PC-3 (cell line): ENCODE data around the gene ZNF469. TPM values are rescaled to one million over a fixed set of nuclear protein-coding genes. Genes with fewer than 3 reads are reported as not detected.

Experiments used
- ATAC-seq: fragments of 200-7000 bp; cut with Tn5 transposase; 2 replicates; pipeline ENCODE4 v1.9.1; 2020; ENCODE audit warnings: mild to moderate bottlenecking, moderate library complexity
- BruUV-seq: library from RNA; stranded (reverse); fragments of 400-500 nt; replicated peaks from 2 replicates; lab custom pipeline; 2021; lab: Mats Ljungman, UMichigan
- CTCF ChIA-PET: fragments of 300-600 bp; sonication (Branson Sonifier 250); formaldehyde crosslinking; loops from one replicate; lab custom pipeline; 2022; ENCODE audit warnings: antibody characterized with exemption; lab: Charles Lee
- POLR2A ChIA-PET: fragments of 300-600 bp; sonication (Branson Sonifier 250); formaldehyde crosslinking; loops from one replicate; lab custom pipeline; 2022; ENCODE audit warnings: antibody characterized with exemption; ENCODE audit not compliant: unreplicated experiment; lab: Charles Lee
- DNase-seq: peaks from one replicate; pipeline ENCODE4 v3.0.0-alpha.2; 2015
- H2AFZ ChIP-seq: fragments of 300-600 bp; sonication (generic); 2 replicates; pipeline ENCODE4 v1.6.0; 2016; ENCODE audit warnings: antibody characterized with exemption, low read length
- H3F3A ChIP-seq: fragments of 300-600 bp; sonication (generic); one replicate; pipeline ENCODE4 v1.6.0; 2017; ENCODE audit warnings: antibody characterized with exemption, low read length, control low read depth, mild to moderate bottlenecking; ENCODE audit not compliant: unreplicated experiment
- H3K27ac ChIP-seq: fragments of 300-600 bp; sonication (generic); 2 replicates; pipeline ENCODE4 v1.5.1; 2016; ENCODE audit warnings: mild to moderate bottlenecking, low read length
- H3K27me3 ChIP-seq: fragments of 300-600 bp; sonication (generic); 2 replicates; pipeline ENCODE4 v1.6.1; 2016; ENCODE audit warnings: low read length, mixed read lengths
- H3K36me3 ChIP-seq: fragments of 300-600 bp; sonication (generic); 2 replicates; pipeline ENCODE4 v1.6.1; 2016; ENCODE audit warnings: low read depth, mixed run types, low read length, mixed read lengths
- H3K4me1 ChIP-seq: fragments of 300-600 bp; sonication (generic); 2 replicates; pipeline ENCODE4 v1.5.1; 2016; ENCODE audit warnings: low read length; ENCODE audit not compliant: insufficient read depth
- H3K4me2 ChIP-seq: fragments of 300-600 bp; sonication (generic); 2 replicates; pipeline ENCODE4 v1.6.0; 2016; ENCODE audit warnings: low read length
- H3K4me3 ChIP-seq: fragments of 300-600 bp; sonication (generic); 2 replicates; pipeline ENCODE4 v1.5.1; 2016; ENCODE audit warnings: mild to moderate bottlenecking, low read length, mixed read lengths
- H3K79me2 ChIP-seq: fragments of 300-600 bp; sonication (generic); 2 replicates; pipeline ENCODE4 v1.6.1; 2017; ENCODE audit warnings: low read length, mixed read lengths
- H3K9ac ChIP-seq: fragments of 300-600 bp; sonication (generic); 2 replicates; pipeline ENCODE4 v1.6.0; 2016; ENCODE audit warnings: mild to moderate bottlenecking, low read length
- H3K9me2 ChIP-seq: fragments of 300-600 bp; sonication (generic); replicated peaks from 2 replicates; pipeline ENCODE4 v1.6.1; 2016; ENCODE audit warnings: mixed run types, low read length, mixed read lengths
- H3K9me3 ChIP-seq: fragments of 300-600 bp; sonication (generic); 2 replicates; pipeline ENCODE4 v1.6.1; 2016; ENCODE audit warnings: low read length, mixed read lengths
- H4K20me1 ChIP-seq: fragments of 300-600 bp; sonication (generic); 2 replicates; pipeline ENCODE4 v1.6.1; 2016; ENCODE audit warnings: low read length, mixed read lengths
- EZH2 ChIP-seq: fragments of 300-600 bp; sonication (generic); IDR thresholded peaks from one replicate; pipeline ENCODE4 v1.6.1; 2017; ENCODE audit warnings: antibody characterized with exemption, mild to moderate bottlenecking, low read length; ENCODE audit not compliant: unreplicated experiment
- EZH2phosphoT487 ChIP-seq: fragments of 300-600 bp; sonication (generic); IDR thresholded peaks from 2 replicates; pipeline ENCODE4 v1.6.1; 2018; ENCODE audit warnings: mild to moderate bottlenecking, antibody characterized with exemption, low read length, borderline replicate concordance
- intact Hi-C: fragments of 100-400 bp; cut with micrococcal nuclease; formaldehyde crosslinking; loops from 2 replicates; pipeline ENCODE4 v1.9.0; 2023
- total RNA-seq: library from RNA; depleted of rRNA; stranded (reverse); fragments of >200 nt; gene quantifications from 2 replicates; pipeline ENCODE4 v1.2.3, GENCODE V29; 2014
- TF ChIP-seq, protein P1 (sequence below): fragments of 300-600 bp; sonication (generic); conservative IDR thresholded peaks from 2 replicates; pipeline ENCODE4 v1.5.1; 2017; ENCODE audit warnings: antibody characterized with exemption, low read depth, mild to moderate bottlenecking, low read length

The ZNF469 gene
- total RNA-seq, 1 experiment from 2014 or later = 3.1 TPM

DNA sequence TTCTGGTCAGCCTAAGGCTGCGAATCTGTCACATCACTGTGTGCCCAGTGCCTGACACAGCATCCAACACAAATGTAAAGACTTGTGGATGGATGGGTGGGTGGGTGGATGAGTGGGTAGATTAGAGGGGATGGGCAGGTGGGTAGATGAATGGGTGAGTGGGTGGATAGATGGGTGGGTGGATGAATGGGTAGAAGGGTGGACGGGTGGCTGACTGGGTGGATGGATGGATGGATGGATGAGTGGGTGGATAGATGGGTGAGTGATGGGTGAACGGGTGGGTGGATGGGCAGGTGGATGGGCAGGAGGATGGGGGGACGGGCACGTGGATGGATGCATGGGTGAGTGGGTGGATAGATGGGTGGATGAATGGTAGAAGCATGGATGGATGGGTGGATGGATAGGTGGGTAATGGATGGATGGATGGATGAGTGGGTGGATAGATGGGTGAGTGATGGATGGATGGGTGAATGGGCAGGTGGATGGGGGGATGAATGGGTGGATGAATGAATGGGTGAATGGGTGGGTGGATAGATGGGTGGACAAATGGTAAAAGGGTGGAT lies 39.2 kb downstream of the ZNF469 start:
- no peak overlapping the region for H3K9ac ChIP-seq
- no peaks in the 10 kb centered on the region for H3K9me3 ChIP-seq
- H3K4me1 ChIP-seq = no peaks in the 10 kb centered on the region
- no TSS peak for BruUV-seq
- ATAC-seq (no peak), DNase-seq (no peak)
- CTCF ChIA-PET = no interaction called here
- no peaks in the 10 kb centered on the region for H3K9me2 ChIP-seq
- no peaks in the 10 kb centered on the region for H4K20me1 ChIP-seq
- intact Hi-C loops = no loop called here
- no peak overlapping the region for H2AFZ ChIP-seq
- H3K27ac ChIP-seq = no peak overlapping the region
- H3K4me2 ChIP-seq = no peak overlapping the region
- no peak overlapping the region for H3K4me3 ChIP-seq
- POLR2A ChIA-PET = no interaction called here
- no peaks in the 10 kb centered on the region for H3K79me2 ChIP-seq
- H3F3A ChIP-seq = no peaks in the 10 kb centered on the region
- TF ChIP-seq, protein P1, sequence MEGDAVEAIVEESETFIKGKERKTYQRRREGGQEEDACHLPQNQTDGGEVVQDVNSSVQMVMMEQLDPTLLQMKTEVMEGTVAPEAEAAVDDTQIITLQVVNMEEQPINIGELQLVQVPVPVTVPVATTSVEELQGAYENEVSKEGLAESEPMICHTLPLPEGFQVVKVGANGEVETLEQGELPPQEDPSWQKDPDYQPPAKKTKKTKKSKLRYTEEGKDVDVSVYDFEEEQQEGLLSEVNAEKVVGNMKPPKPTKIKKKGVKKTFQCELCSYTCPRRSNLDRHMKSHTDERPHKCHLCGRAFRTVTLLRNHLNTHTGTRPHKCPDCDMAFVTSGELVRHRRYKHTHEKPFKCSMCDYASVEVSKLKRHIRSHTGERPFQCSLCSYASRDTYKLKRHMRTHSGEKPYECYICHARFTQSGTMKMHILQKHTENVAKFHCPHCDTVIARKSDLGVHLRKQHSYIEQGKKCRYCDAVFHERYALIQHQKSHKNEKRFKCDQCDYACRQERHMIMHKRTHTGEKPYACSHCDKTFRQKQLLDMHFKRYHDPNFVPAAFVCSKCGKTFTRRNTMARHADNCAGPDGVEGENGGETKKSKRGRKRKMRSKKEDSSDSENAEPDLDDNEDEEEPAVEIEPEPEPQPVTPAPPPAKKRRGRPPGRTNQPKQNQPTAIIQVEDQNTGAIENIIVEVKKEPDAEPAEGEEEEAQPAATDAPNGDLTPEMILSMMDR = no peak
- TF ChIP-seq EZH2 = no peak
- no peak for TF ChIP-seq EZH2phosphoT487
- H3K36me3 ChIP-seq = no peaks in the 10 kb centered on the region
- H3K27me3 ChIP-seq = no peaks in the 10 kb centered on the region

- TF ChIP-seq, protein P1 = no peak
- TF ChIP-seq EZH2 = no peak
- no peak for TF ChIP-seq EZH2phosphoT487
- Histone ChIP-seq H3K9me2 (no peaks in the 10 kb centered on the region), H3K79me2 (no peaks in the 10 kb centered on the region), H3K4me2 (no peak overlapping the region), H4K20me1 (no peaks in the 10 kb centered on the region), H3K9ac (no peak overlapping the region), H3K27ac (no peak overlapping the region), H3K9me3 (no peaks in the 10 kb centered on the region), H3K4me1 (no peaks in the 10 kb centered on the region), H3K27me3 (no peaks in the 10 kb centered on the region), H3K4me3 (no peak overlapping the region), H3F3A (no peaks in the 10 kb centered on the region), H2AFZ (no peak overlapping the region), H3K36me3 (no peaks in the 10 kb centered on the region)
- ChIA-PET POLR2A (no interaction called here), CTCF (no interaction called here)
- BruUV-seq = no TSS peak
- DNase-seq (no peak), ATAC-seq (no peak)
- intact Hi-C loops = no loop called here
These were observed 40.1 kb downstream of the ZNF469 start for GRCh38 chr16:88422733-88423447.

- Histone ChIP-seq H3K4me1 (no peaks in the 10 kb centered on the region), H3K9me3 (no peaks in the 10 kb centered on the region), H3K4me2 (no peak overlapping the region), H3F3A (no peaks in the 10 kb centered on the region), H3K9ac (no peak overlapping the region), H3K9me2 (no peaks in the 10 kb centered on the region), H2AFZ (no peak overlapping the region), H3K79me2 (no peaks in the 10 kb centered on the region), H3K27me3 (no peaks in the 10 kb centered on the region), H4K20me1 (no peaks in the 10 kb centered on the region), H3K27ac (no peak overlapping the region), H3K4me3 (no peak overlapping the region), H3K36me3 (no peaks in the 10 kb centered on the region)
- ATAC-seq (no peak), DNase-seq (no peak)
- CTCF ChIA-PET = no interaction called here
- BruUV-seq = no TSS peak
- POLR2A ChIA-PET = no interaction called here
- TF ChIP-seq, protein P1 = no peak
- TF ChIP-seq EZH2 (no peak), EZH2phosphoT487 (no peak)
- intact Hi-C loops = no loop called here
These were observed 40.7 kb downstream of the ZNF469 start for GRCh38 chr16:88423448-88423850.
